Motor neuron (in vitro differentiated cells): Measurements from ENCODE around the gene KSR2. TPM values are rescaled to one million over a fixed set of nuclear protein-coding genes. Genes with fewer than 3 reads are reported as not detected.

Experiments used
- ATAC-seq, 8 experiments: fragments of 200-7000 bp; cut with Tn5 transposase; replicated peaks in 6 of 8; 2 replicates each; pipeline ENCODE4 v1.8.0; 2021; ENCODE audit warnings: mild to moderate bottlenecking in 8 of 8, moderate library complexity in 8 of 8
- H3K27ac ChIP-seq, 2 donors: fragments of 250-450 bp; sonication (Bioruptor Pico); 2 replicates each; pipeline ENCODE4 v1.9.0; 2021; ENCODE audit warnings: antibody characterized with exemption in 2 of 2, mild to moderate bottlenecking in 2 of 2, moderate library complexity in 1 of 2
- H3K4me1 ChIP-seq, 2 donors: fragments of 250-450 bp; sonication (Bioruptor Pico); replicated peaks in 1 of 2; 2 replicates each; pipeline ENCODE4 v1.6.1; 2021; ENCODE audit warnings: antibody characterized with exemption in 2 of 2, mild to moderate bottlenecking in 2 of 2, moderate library complexity in 1 of 2
- H3K4me3 ChIP-seq, 5 donors: fragments of 250-450 bp; sonication (Bioruptor Pico); 2 replicates each; pipeline ENCODE4 v1.9.0; 2021; ENCODE audit warnings: antibody characterized with exemption in 5 of 5, mild to moderate bottlenecking in 5 of 5, moderate library complexity in 4 of 5
- WGBS, 10 experiments: fragments of 450-650 bp; shearing (Covaris generic); methylation state at CpG; one replicate each; pipeline ENCODE4 v1.0.0; 2022; 5-methylcytosine and 5-hydroxymethylcytosine counted together
- in situ Hi-C, 9 experiments: fragments of 400-800 bp; cut with MboI; loops; one replicate each; pipeline ENCODE4 v1.15.0; 2021; ENCODE audit warnings: low sequenced_read_pairs in 9 of 9, low pct_unique_long_range_greater_than_20kb in 2 of 9; ENCODE audit not compliant: unreplicated experiment in 9 of 9
- total RNA-seq, 8 experiments: library from RNA; unstranded; fragments of 300-600 nt; gene quantifications; 2 replicates each; pipeline versions ENCODE4 v1.2.3 to v1.2.4, GENCODE V29; 2022

KSR2 gene
- total RNA-seq, 8 experiments from 2014 or later, result 0.09 to 2.3 (median 1.0) TPM

- WGBS, 10 experiments, result 30 to 89% (median 60%) methylated on average over 1 to 8 of the region's 10 CpGs; no CpG with 5 or more reads in 1 of the 10 experiments
- Histone ChIP-seq H3K4me1 (peaks cover 5 to 8% of the 10 kb centered on the region in 2 donors), H3K4me3 (no peak overlapping the region), H3K27ac (no peak overlapping the region)
- in situ Hi-C loops, result no loop called here
- peak in 5 of 8 experiments; percentile 24 to 56 (median 41) for ATAC-seq
These were observed 482.6 kb downstream of the KSR2 start for GRCh38 chr12:117485984-117486839.

- WGBS, 10 experiments, result 0 to 100% (median 60%) methylated on average over 1 to 3 of the region's 3 CpGs; no CpG with 5 or more reads in 1 of the 10 experiments
- Histone ChIP-seq H3K4me3 (no peak overlapping the region), H3K27ac (no peak overlapping the region), H3K4me1 (peaks cover 5 to 8% of the 10 kb centered on the region in 2 donors)
- in situ Hi-C loops, result no loop called here
- no peak for ATAC-seq
These were observed 483.9 kb downstream of the KSR2 start for GRCh38 chr12:117484901-117485300.

- 50 to 90% (median 78%) methylated on average over 1 to 5 of the region's 5 CpGs; no CpG with 5 or more reads in 1 of the 10 experiments for WGBS, 10 experiments
- in situ Hi-C loops, result no loop called here
- no peak for ATAC-seq
- Histone ChIP-seq H3K4me3 (no peak overlapping the region), H3K27ac (no peak overlapping the region), H3K4me1 (peaks cover 5 to 8% of the 10 kb centered on the region in 2 donors)
These were observed 485.3 kb downstream of the KSR2 start for GRCh38 chr12:117483501-117483900.

GRCh38 chr12:117481470-117481869 is 487.3 kb downstream of the KSR2 start:
- in situ Hi-C loops, result no loop called here
- peaks cover 5 to 8% of the 10 kb centered on the region in 2 donors for H3K4me1 ChIP-seq
- H3K27ac ChIP-seq, result no peak overlapping the region
- no peak overlapping the region for H3K4me3 ChIP-seq
- ATAC-seq, result no peak
- WGBS, 10 experiments, result 100% methylated on average over 1 of the region's 1 CpG; no CpG with 5 or more reads in 8 of the 10 experiments

GRCh38 chr12:117476341-117476740 is 492.4 kb downstream of the KSR2 start:
- no peak for ATAC-seq
- Histone ChIP-seq H3K4me3 (no peak overlapping the region), H3K4me1 (no peaks in the 10 kb centered on the region), H3K27ac (no peak overlapping the region)
- in situ Hi-C loops, result no loop called here
- WGBS, 10 experiments, result 60 to 100% methylated on average over 1 to 3 of the region's 7 CpGs; no CpG with 5 or more reads in 8 of the 10 experiments

GRCh38 chr12:117473856-117474255 is 494.9 kb downstream of the KSR2 start:
- WGBS, 10 experiments, result 0 to 94% (median 72%) methylated on average over 1 to 3 of the region's 3 CpGs; no CpG with 5 or more reads in 1 of the 10 experiments
- H3K27ac ChIP-seq, result no peak overlapping the region
- in situ Hi-C loops, result no loop called here
- no peaks in the 10 kb centered on the region for H3K4me1 ChIP-seq
- no peak for ATAC-seq
- H3K4me3 ChIP-seq, result no peak overlapping the region

- WGBS, 10 experiments, result 14 to 80% (median 47%) methylated on average over 1 to 5 of the region's 5 CpGs; no CpG with 5 or more reads in 1 of the 10 experiments
- peak in 1 of 8 experiments; percentile 29 for ATAC-seq
- in situ Hi-C loops, result no loop called here
- Histone ChIP-seq H3K4me1 (peaks cover 0 to 3% of the 10 kb centered on the region in 2 donors), H3K27ac (no peak overlapping the region), H3K4me3 (no peak overlapping the region)
These were observed 495.8 kb downstream of the KSR2 start for GRCh38 chr12:117472983-117473382.

- ATAC-seq, result no peak
- peaks cover 0 to 4% of the 10 kb centered on the region in 2 donors for H3K4me1 ChIP-seq
- in situ Hi-C loops, result no loop called here
- no peak overlapping the region for H3K4me3 ChIP-seq
- no peak overlapping the region for H3K27ac ChIP-seq
- WGBS, 10 experiments, result 0 to 100% (median 67%) methylated on average over 1 to 2 of the region's 2 CpGs; no CpG with 5 or more reads in 3 of the 10 experiments
These were observed 498.0 kb downstream of the KSR2 start for GRCh38 chr12:117470804-117471203.

GRCh38 chr12:117469883-117470483 is 498.8 kb downstream of the KSR2 start:
- Histone ChIP-seq H3K4me3 (no peak overlapping the region), H3K27ac (no peak overlapping the region), H3K4me1 (peaks cover 0 to 4% of the 10 kb centered on the region in 2 donors)
- in situ Hi-C loops, result no loop called here
- whole genome bisulfite sequencing, 10 experiments, result 0 to 100% (median 75%) methylated on average over 1 to 4 of the region's 4 CpGs; no CpG with 5 or more reads in 1 of the 10 experiments
- ATAC-seq, result no peak

GRCh38 chr12:117468016-117468415 is 500.8 kb downstream of the KSR2 start:
- no peak for ATAC-seq
- Histone ChIP-seq H3K27ac (no peak overlapping the region), H3K4me1 (peaks cover 0 to 4% of the 10 kb centered on the region in 2 donors), H3K4me3 (no peak overlapping the region)
- in situ Hi-C loops, result no loop called here
- WGBS, 10 experiments, result 0 to 100% (median 53%) methylated on average over 1 to 3 of the region's 3 CpGs; no CpG with 5 or more reads in 2 of the 10 experiments

- Histone ChIP-seq H3K27ac (no peak overlapping the region), H3K4me1 (peaks cover 0 to 4% of the 10 kb centered on the region in 2 donors), H3K4me3 (no peak overlapping the region)
- ATAC-seq, result peak in 2 of 8 experiments; percentile 39 to 87
- in situ Hi-C loops, result no loop called here
These were observed 501.2 kb downstream of the KSR2 start for GRCh38 chr12:117467588-117467987.

GRCh38 chr12:117466677-117467362 is 502.0 kb downstream of the KSR2 start:
- H3K4me1 ChIP-seq, result peaks cover 0 to 4% of the 10 kb centered on the region in 2 donors
- no peak for ATAC-seq
- WGBS, 10 experiments, result 20 to 100% (median 74%) methylated on average over 1 to 7 of the region's 20 CpGs; no CpG with 5 or more reads in 2 of the 10 experiments
- no peak overlapping the region for H3K27ac ChIP-seq
- in situ Hi-C loops, result no loop called here
- no peak overlapping the region for H3K4me3 ChIP-seq

GRCh38 chr12:117461732-117462131 is 507.1 kb downstream of the KSR2 start:
- ATAC-seq, result no peak
- H3K4me1 ChIP-seq, result no peaks in the 10 kb centered on the region
- 7 to 100% (median 71%) methylated on average over 1 to 3 of the region's 3 CpGs; no CpG with 5 or more reads in 6 of the 10 experiments for WGBS, 10 experiments
- in situ Hi-C loops, result no loop called here
- H3K27ac ChIP-seq, result no peak overlapping the region
- no peak overlapping the region for H3K4me3 ChIP-seq
